Transverse colon (tissue), 4 donors: ENCODE results near the gene RABL6.
"Not testable (repeated sequence)": the region's sequence is repeated elsewhere in the genome, so short reads cannot be mapped to it uniquely, and the experiment has no call there.

Experiments
- CTCF ChIP-seq, 5 experiments: fragments of 200-600 bp in 3 of 5; fragments of 450-650 bp in 2 of 5; sonication (generic) in 3 of 5; IDR thresholded peaks; 1 replicate in 2 of 5; 2 replicates in 3 of 5; pipeline ENCODE4 v1.5.1; 2016 to 2017; ENCODE audit warnings: antibody characterized with exemption in 5 of 5, inconsistent platforms in 3 of 5, mild to moderate bottlenecking in 2 of 5, moderate library complexity in 1 of 5
- POLR2AphosphoS5 ChIP-seq, 3 donors: sonication (generic); formaldehyde crosslinking; IDR thresholded peaks; one replicate each; pipeline ENCODE4 v1.6.1; 2016; ENCODE audit warnings: antibody characterized with exemption in 3 of 3

- TF ChIP-seq CTCF, POLR2AphosphoS5 (IDR thresholded peaks at IDR 0.05): not testable (repeated sequence)
Observed at GRCh38 chr9:136803009-136803550, 4.7 kb upstream of the RABL6 start.
